Measurements from ENCODE around the gene RASAL2.

Gene RASAL2

GRCh38 chr1:178277793-178278530 lies 184.1 kb downstream of the RASAL2 start:
- no peaks in the 10 kb centered on the region for H3F3A ChIP-seq (ENCODE audit: insufficient read depth)
- TF ChIP-seq EZH2phosphoT487 (conservative IDR thresholded peaks at IDR 0.05; ENCODE audit: low read length) (no peak), CTCF (IDR thresholded peaks at IDR 0.05; ENCODE audit: insufficient read depth, low read length, poor library complexity, severe bottlenecking) (no peak)

GRCh38 chr1:178278916-178279686 lies 185.2 kb downstream of the RASAL2 start:
- no peaks in the 10 kb centered on the region for H4K20me1 ChIP-seq (ENCODE audit: low read depth, low read length)
- no peaks in the 10 kb centered on the region for H3K27me3 ChIP-seq (ENCODE audit: low read length)
- H3F3A ChIP-seq (ENCODE audit: insufficient read depth), result no peaks in the 10 kb centered on the region
- H3K4me2 ChIP-seq (ENCODE audit: low read depth, low read length, poor library complexity, severe bottlenecking), result no peak overlapping the region
- no peak overlapping the region for H3K27ac ChIP-seq (ENCODE audit: low read depth, low read length)
- H3K9me2 ChIP-seq (replicated peaks; ENCODE audit: insufficient read depth, low read length), result no peaks in the 10 kb centered on the region
- no peak overlapping the region for H3K9ac ChIP-seq (ENCODE audit: low read length)
- H3K36me3 ChIP-seq (ENCODE audit: low read length), result no peaks in the 10 kb centered on the region
- no peak overlapping the region for H3K4me3 ChIP-seq (ENCODE audit: insufficient read depth, low read length, poor library complexity, severe bottlenecking)
- no peaks in the 10 kb centered on the region for H3K79me2 ChIP-seq (ENCODE audit: insufficient read depth, low read length)
- H3K9me3 ChIP-seq (ENCODE audit: insufficient read depth, low read length), result no peaks in the 10 kb centered on the region
- TF ChIP-seq EZH2phosphoT487 (conservative IDR thresholded peaks at IDR 0.05; ENCODE audit: low read length) (no peak), CTCF (IDR thresholded peaks at IDR 0.05; ENCODE audit: insufficient read depth, low read length, poor library complexity, severe bottlenecking) (no peak)
- no peak overlapping the region for H2AFZ ChIP-seq (ENCODE audit: low read depth, low read length, severe bottlenecking)

More at GRCh38 chr1:178277793-178278530, 184.1 kb downstream of the RASAL2 start:
- Histone ChIP-seq H3K79me2 (ENCODE audit: insufficient read depth, low read length) (no peaks in the 10 kb centered on the region), H3K27ac (ENCODE audit: low read depth, low read length) (no peak overlapping the region), H3K9me3 (ENCODE audit: insufficient read depth, low read length) (no peaks in the 10 kb centered on the region), H3K9ac (ENCODE audit: low read length) (no peak overlapping the region), H4K20me1 (ENCODE audit: low read depth, low read length) (no peaks in the 10 kb centered on the region), H2AFZ (ENCODE audit: low read depth, low read length, severe bottlenecking) (no peak overlapping the region), H3K4me2 (ENCODE audit: low read depth, low read length, poor library complexity, severe bottlenecking) (no peak overlapping the region), H3K4me3 (ENCODE audit: insufficient read depth, low read length, poor library complexity, severe bottlenecking) (no peak overlapping the region), H3K9me2 (replicated peaks; ENCODE audit: insufficient read depth, low read length) (no peaks in the 10 kb centered on the region), H3K27me3 (ENCODE audit: low read length) (no peaks in the 10 kb centered on the region), H3K36me3 (ENCODE audit: low read length) (no peaks in the 10 kb centered on the region)

GRCh38 chr1:178282949-178283367 lies 189.1 kb downstream of the RASAL2 start:
- no peaks in the 10 kb centered on the region for H3K27me3 ChIP-seq (ENCODE audit: low read length)
- no peak overlapping the region for H3K9ac ChIP-seq (ENCODE audit: low read length)
- no peak overlapping the region for H2AFZ ChIP-seq (ENCODE audit: low read depth, low read length, severe bottlenecking)
- no peak overlapping the region for H3K4me2 ChIP-seq (ENCODE audit: low read depth, low read length, poor library complexity, severe bottlenecking)
- no peak overlapping the region for H3K27ac ChIP-seq (ENCODE audit: low read depth, low read length)
- no peaks in the 10 kb centered on the region for H4K20me1 ChIP-seq (ENCODE audit: low read depth, low read length)
- no peaks in the 10 kb centered on the region for H3K36me3 ChIP-seq (ENCODE audit: low read length)
- H3F3A ChIP-seq (ENCODE audit: insufficient read depth), result no peaks in the 10 kb centered on the region
- no peak overlapping the region for H3K4me3 ChIP-seq (ENCODE audit: insufficient read depth, low read length, poor library complexity, severe bottlenecking)
- H3K79me2 ChIP-seq (ENCODE audit: insufficient read depth, low read length), result no peaks in the 10 kb centered on the region
- no peak for TF ChIP-seq EZH2phosphoT487 (conservative IDR thresholded peaks at IDR 0.05; ENCODE audit: low read length)
- no peak for TF ChIP-seq CTCF (IDR thresholded peaks at IDR 0.05; ENCODE audit: insufficient read depth, low read length, poor library complexity, severe bottlenecking)
- H3K9me3 ChIP-seq (ENCODE audit: insufficient read depth, low read length), result no peaks in the 10 kb centered on the region
- no peaks in the 10 kb centered on the region for H3K9me2 ChIP-seq (replicated peaks; ENCODE audit: insufficient read depth, low read length)
